Hepatocyte (in vitro differentiated cells): ENCODE results near the gene GRM1. TPM values are rescaled to one million over a fixed set of nuclear protein-coding genes. Genes with fewer than 3 reads are reported as not detected.

Source experiments
- DNase-seq: peaks from one replicate; pipeline ENCODE4 v3.0.0-alpha.2; 2016; ENCODE audit warnings: low spot score
- H2AFZ ChIP-seq: fragments of 200-600 bp; sonication (generic); 2 replicates; pipeline ENCODE4 v1.6.0; 2016; ENCODE audit warnings: antibody characterized with exemption, mild to moderate bottlenecking
- H3K27ac ChIP-seq: fragments of 200-600 bp; sonication (generic); 2 replicates; pipeline ENCODE4 v1.5.1; 2016; ENCODE audit warnings: mild to moderate bottlenecking
- H3K27me3 ChIP-seq: fragments of 200-600 bp; sonication (generic); 2 replicates; pipeline ENCODE4 v1.6.1; 2016
- H3K36me3 ChIP-seq: fragments of 200-600 bp; sonication (generic); replicated peaks from 2 replicates; pipeline ENCODE4 v1.5.1; 2016; ENCODE audit warnings: low read depth; ENCODE audit not compliant: insufficient read depth
- H3K4me1 ChIP-seq: fragments of 200-600 bp; sonication (generic); 2 replicates; pipeline ENCODE4 v1.5.1; 2016; ENCODE audit warnings: mild to moderate bottlenecking, moderate library complexity; ENCODE audit not compliant: insufficient read depth
- H3K4me2 ChIP-seq: fragments of 200-600 bp; sonication (generic); 2 replicates; pipeline ENCODE4 v1.6.0; 2016
- H3K4me3 ChIP-seq: fragments of 200-600 bp; sonication (generic); 2 replicates; pipeline ENCODE4 v1.5.1; 2016; ENCODE audit warnings: mild to moderate bottlenecking
- H3K79me2 ChIP-seq: fragments of 200-600 bp; sonication (generic); 2 replicates; pipeline ENCODE4 v1.6.0; 2017; ENCODE audit warnings: mild to moderate bottlenecking
- H3K9me2 ChIP-seq: fragments of 200-600 bp; sonication (generic); replicated peaks from 2 replicates; pipeline ENCODE4 v1.6.0; 2017; ENCODE audit warnings: mild to moderate bottlenecking; ENCODE audit not compliant: insufficient read depth
- H3K9me3 ChIP-seq: fragments of 200-600 bp; sonication (generic); 2 replicates; pipeline ENCODE4 v1.5.1; 2016; ENCODE audit warnings: low read depth, mild to moderate bottlenecking
- H4K20me1 ChIP-seq: fragments of 200-600 bp; sonication (generic); 2 replicates; pipeline ENCODE4 v1.6.0; 2016; ENCODE audit warnings: mild to moderate bottlenecking; ENCODE audit not compliant: insufficient read depth, poor library complexity, severe bottlenecking
- EZH2 ChIP-seq: fragments of 200-600 bp; sonication (generic); IDR thresholded peaks from 2 replicates; pipeline ENCODE4 v1.6.1; 2016; ENCODE audit warnings: antibody characterized with exemption, mild to moderate bottlenecking, borderline replicate concordance
- EZH2phosphoT487 ChIP-seq: fragments of 200-600 bp; sonication (generic); IDR thresholded peaks from one replicate; pipeline ENCODE4 v1.6.1; 2018; ENCODE audit warnings: antibody characterized with exemption, mild to moderate bottlenecking, low read depth, moderate library complexity; ENCODE audit not compliant: unreplicated experiment, severe bottlenecking
- WGBS: methylation state at CpG from one replicate; pipeline ENCODE4 v1.1.6; 2016; ENCODE audit warnings: low lambda C conversion rate; ENCODE audit errors: missing lambda C conversion rate; 5-methylcytosine and 5-hydroxymethylcytosine counted together
- polyA plus RNA-seq: library from polyadenylated mRNA; unstranded; fragments of >200 nt; fragmentation: Nextera tagmentation; extraction: Ambion mirVana; gene quantifications from 2 replicates; pipeline ENCODE4 v1.2.1, GENCODE V29; 2016
- total RNA-seq: library from RNA; depleted of rRNA; stranded (reverse); fragments of >200 nt; gene quantifications from 2 replicates; pipeline ENCODE4 v1.2.3, GENCODE V29; 2014
- TF ChIP-seq, protein P1 (sequence below): fragments of 200-600 bp; sonication (generic); IDR thresholded peaks from 2 replicates; pipeline ENCODE4 v1.5.1; 2016; ENCODE audit warnings: antibody characterized with exemption, mild to moderate bottlenecking; ENCODE audit not compliant: poor library complexity

The GRM1 gene
- total and polyA plus RNA-seq, 2 experiments from 2014 or later, result 0.17 TPM; not detected in 1

GRCh38 chr6:146470091-146470770 is 441.4 kb downstream of the GRM1 start:
- Histone ChIP-seq H3K9me2 (no peaks in the 10 kb centered on the region), H3K27me3 (no peaks in the 10 kb centered on the region), H3K27ac (no peak overlapping the region), H3K9me3 (no peaks in the 10 kb centered on the region), H3K4me1 (no peaks in the 10 kb centered on the region), H2AFZ (no peak overlapping the region), H3K4me3 (no peak overlapping the region), H3K36me3 (no peaks in the 10 kb centered on the region), H4K20me1 (no peaks in the 10 kb centered on the region), H3K4me2 (no peak overlapping the region), H3K79me2 (no peaks in the 10 kb centered on the region)
- WGBS, result 78% methylated on average over 3 of the region's 3 CpGs
- DNase-seq, result peak; percentile 26
- TF ChIP-seq, protein P1, sequence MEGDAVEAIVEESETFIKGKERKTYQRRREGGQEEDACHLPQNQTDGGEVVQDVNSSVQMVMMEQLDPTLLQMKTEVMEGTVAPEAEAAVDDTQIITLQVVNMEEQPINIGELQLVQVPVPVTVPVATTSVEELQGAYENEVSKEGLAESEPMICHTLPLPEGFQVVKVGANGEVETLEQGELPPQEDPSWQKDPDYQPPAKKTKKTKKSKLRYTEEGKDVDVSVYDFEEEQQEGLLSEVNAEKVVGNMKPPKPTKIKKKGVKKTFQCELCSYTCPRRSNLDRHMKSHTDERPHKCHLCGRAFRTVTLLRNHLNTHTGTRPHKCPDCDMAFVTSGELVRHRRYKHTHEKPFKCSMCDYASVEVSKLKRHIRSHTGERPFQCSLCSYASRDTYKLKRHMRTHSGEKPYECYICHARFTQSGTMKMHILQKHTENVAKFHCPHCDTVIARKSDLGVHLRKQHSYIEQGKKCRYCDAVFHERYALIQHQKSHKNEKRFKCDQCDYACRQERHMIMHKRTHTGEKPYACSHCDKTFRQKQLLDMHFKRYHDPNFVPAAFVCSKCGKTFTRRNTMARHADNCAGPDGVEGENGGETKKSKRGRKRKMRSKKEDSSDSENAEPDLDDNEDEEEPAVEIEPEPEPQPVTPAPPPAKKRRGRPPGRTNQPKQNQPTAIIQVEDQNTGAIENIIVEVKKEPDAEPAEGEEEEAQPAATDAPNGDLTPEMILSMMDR, result no peak
- TF ChIP-seq EZH2 (no peak), EZH2phosphoT487 (no peak)

DNA sequence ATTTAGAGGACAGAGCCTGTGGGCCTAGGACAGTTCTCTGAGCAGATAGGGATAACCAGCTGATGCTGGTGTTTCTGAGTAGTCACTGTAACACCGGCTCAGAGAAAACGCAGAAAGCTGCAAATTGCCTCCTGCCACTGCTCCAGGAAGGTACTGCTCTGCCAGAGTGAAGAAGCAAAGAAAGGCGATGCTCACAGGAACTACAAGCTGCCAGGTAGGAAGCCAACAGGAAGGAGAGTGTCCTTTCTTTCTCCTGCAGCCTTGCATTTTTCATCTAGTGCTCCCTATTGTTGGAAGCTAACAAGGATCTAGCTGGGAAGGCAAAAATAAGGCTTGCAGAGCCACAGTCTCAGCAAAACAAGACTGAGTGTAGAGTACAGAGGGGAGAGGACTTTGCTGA is 444.1 kb downstream of the GRM1 start:
- no peaks in the 10 kb centered on the region for H3K9me3 ChIP-seq
- no peaks in the 10 kb centered on the region for H3K27me3 ChIP-seq
- no peaks in the 10 kb centered on the region for H3K79me2 ChIP-seq
- TF ChIP-seq, protein P1, result no peak
- no peaks in the 10 kb centered on the region for H3K9me2 ChIP-seq
- H3K4me1 ChIP-seq, result no peaks in the 10 kb centered on the region
- WGBS, result 78% methylated on average over 3 of the region's 3 CpGs
- H3K4me3 ChIP-seq, result no peak overlapping the region
- H2AFZ ChIP-seq, result no peak overlapping the region
- no peak overlapping the region for H3K27ac ChIP-seq
- no peak for DNase-seq
- H4K20me1 ChIP-seq, result no peaks in the 10 kb centered on the region
- no peaks in the 10 kb centered on the region for H3K36me3 ChIP-seq
- no peak overlapping the region for H3K4me2 ChIP-seq

- Histone ChIP-seq H4K20me1 (no peaks in the 10 kb centered on the region), H3K79me2 (no peaks in the 10 kb centered on the region), H3K9me2 (no peaks in the 10 kb centered on the region), H3K27me3 (no peaks in the 10 kb centered on the region), H3K4me1 (no peaks in the 10 kb centered on the region), H3K27ac (no peak overlapping the region), H3K9me3 (no peaks in the 10 kb centered on the region), H3K4me3 (no peak overlapping the region), H3K36me3 (no peaks in the 10 kb centered on the region), H3K4me2 (no peak overlapping the region), H2AFZ (no peak overlapping the region)
- TF ChIP-seq EZH2phosphoT487 (no peak), EZH2 (no peak)
- TF ChIP-seq, protein P1, result no peak
- WGBS, result 46% methylated on average over 2 of the region's 2 CpGs
- no peak for DNase-seq
Observed at GRCh38 chr6:146481527-146481926, 452.7 kb downstream of the GRM1 start.

DNA sequence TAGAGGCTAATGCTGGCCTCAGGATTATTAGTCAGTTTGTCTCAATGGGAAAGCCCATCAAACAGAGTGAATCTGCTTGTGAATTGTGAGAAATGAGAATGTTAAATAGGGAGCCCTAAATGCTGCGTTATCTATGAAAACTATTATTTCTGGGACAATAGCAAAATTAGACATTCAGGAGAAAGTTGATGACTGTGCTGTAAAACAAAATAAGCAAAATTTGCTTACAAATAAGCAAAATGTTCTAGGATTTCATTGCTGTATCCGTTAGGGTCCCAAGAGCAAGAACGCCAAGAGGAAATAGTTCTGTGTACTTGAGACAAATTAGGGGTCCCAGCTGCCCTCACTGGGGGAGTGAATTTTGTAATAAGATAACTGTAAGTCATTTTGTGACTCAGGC is 455.5 kb downstream of the GRM1 start:
- no peaks in the 10 kb centered on the region for H3K4me1 ChIP-seq
- no peak overlapping the region for H3K4me3 ChIP-seq
- no peaks in the 10 kb centered on the region for H3K36me3 ChIP-seq
- H2AFZ ChIP-seq, result no peak overlapping the region
- no peaks in the 10 kb centered on the region for H4K20me1 ChIP-seq
- no peaks in the 10 kb centered on the region for H3K79me2 ChIP-seq
- DNase-seq, result no peak
- 89% methylated on average over 3 of the region's 3 CpGs for WGBS
- H3K27ac ChIP-seq, result no peak overlapping the region
- H3K4me2 ChIP-seq, result no peak overlapping the region
- TF ChIP-seq EZH2, result no peak
- TF ChIP-seq, protein P1, result no peak
- no peaks in the 10 kb centered on the region for H3K9me3 ChIP-seq
- H3K27me3 ChIP-seq, result no peaks in the 10 kb centered on the region
- H3K9me2 ChIP-seq, result no peaks in the 10 kb centered on the region
